ENCODE data around the gene LINC00237.

The LINC00237 gene

DNA sequence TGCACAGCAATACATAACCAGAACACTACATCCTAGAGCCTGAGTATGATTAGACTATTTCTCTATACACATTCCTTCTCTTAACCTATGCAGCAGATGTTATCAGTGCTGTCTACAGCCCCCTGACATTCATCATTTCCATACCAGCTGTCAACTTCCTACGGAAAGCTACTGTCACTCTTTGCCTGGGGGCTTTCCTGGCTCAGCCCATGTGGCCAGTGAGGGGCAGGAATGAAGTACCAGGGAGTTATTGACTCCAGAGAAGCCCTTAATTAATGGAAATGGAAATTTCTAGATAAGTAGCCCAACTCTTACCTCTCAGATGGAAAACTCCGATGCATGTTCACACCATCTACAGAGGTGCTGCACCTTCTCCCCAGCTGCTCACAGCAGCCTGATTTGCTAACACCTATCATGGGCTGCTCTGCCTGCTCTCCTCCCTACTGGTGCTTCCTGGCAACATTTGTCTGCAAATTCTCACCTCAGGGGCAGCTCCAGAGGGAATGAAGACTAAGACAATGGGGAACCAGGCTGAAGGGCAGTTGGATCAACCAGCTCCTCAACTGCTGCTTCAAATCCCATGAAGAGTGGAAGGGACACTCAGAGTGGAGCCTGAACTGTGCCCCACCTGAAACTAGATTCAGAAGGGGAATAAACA, 59.6 kb downstream of the LINC00237 start:
- no peak for DNase-seq

Data from NCI-H69 (cell line).